ENCODE measurements around the gene SKAP1.

- TF ChIP-seq CTCF (IDR thresholded peaks at IDR 0.05; ENCODE audit: insufficient read depth, low read length, poor library complexity, severe bottlenecking) (no peak), EZH2phosphoT487 (conservative IDR thresholded peaks at IDR 0.05; ENCODE audit: low read length) (no peak)
Measured at GRCh38 chr17:48469227-48469626, 39.2 kb upstream of the SKAP1 start.

All from SU-DHL-6 (cell line).